Tibial nerve (tissue), 4 donors: ENCODE measurements around the gene THAP6. TPM values are rescaled to one million over a fixed set of nuclear protein-coding genes. Genes with fewer than 3 reads are reported as not detected.
"Not testable (repeated sequence)": the region's sequence is repeated elsewhere in the genome, so short reads cannot be mapped to it uniquely, and the experiment has no call there.

Experiments
- DNase-seq, 2 donors: peaks; one replicate each; pipeline ENCODE4 v3.0.0-alpha.2; 2019; ENCODE audit warnings: low spot score in 2 of 2
- H3K27ac ChIP-seq, 4 donors: fragments of 200-600 bp; sonication (generic) in 3 of 4; one replicate each; pipeline ENCODE4 v1.5.1; 2017 to 2019; ENCODE audit warnings: mild to moderate bottlenecking in 1 of 4
- H3K27me3 ChIP-seq, 2 donors: fragments of 200-600 bp; sonication (generic) in 1 of 2; one replicate each; pipeline versions ENCODE4 v1.5.1 to v1.6.0; 2017 to 2019
- H3K36me3 ChIP-seq, 3 donors: fragments of 200-600 bp; sonication (generic); one replicate each; pipeline ENCODE4 v1.5.1; 2018 to 2019
- H3K4me1 ChIP-seq, 4 donors: fragments of 200-600 bp; sonication (generic) in 3 of 4; one replicate each; pipeline ENCODE4 v1.5.1; 2017 to 2019
- H3K4me3 ChIP-seq, 4 donors: fragments of 200-600 bp; sonication (generic) in 3 of 4; one replicate each; pipeline ENCODE4 v1.5.1; 2017 to 2019; ENCODE audit warnings: mild to moderate bottlenecking in 1 of 4, moderate library complexity in 1 of 4
- H3K9me3 ChIP-seq, 4 donors: fragments of 200-600 bp; sonication (generic) in 3 of 4; one replicate each; pipeline ENCODE4 v1.5.1; 2017 to 2019
- CTCF ChIP-seq, 5 experiments: fragments of 200-600 bp in 3 of 5; fragments of 450-650 bp in 2 of 5; sonication (generic) in 3 of 5; IDR thresholded peaks; one replicate each; pipeline ENCODE4 v1.5.1; 2016 to 2019; ENCODE audit warnings: antibody characterized with exemption in 5 of 5, mild to moderate bottlenecking in 3 of 5, moderate library complexity in 2 of 5
- EP300 ChIP-seq, 2 donors: sonication (generic); formaldehyde crosslinking; IDR thresholded peaks; one replicate each; pipeline ENCODE4 v1.6.1; 2017; ENCODE audit warnings: antibody characterized with exemption in 2 of 2, mild to moderate bottlenecking in 1 of 2
- POLR2A ChIP-seq, 2 donors: fragments of 450-650 bp; IDR thresholded peaks; one replicate each; pipeline ENCODE4 v1.6.1; 2017; ENCODE audit warnings: antibody characterized with exemption in 2 of 2, mild to moderate bottlenecking in 2 of 2, moderate library complexity in 2 of 2
- WGBS, 2 donors: methylation state at CpG; one replicate each; pipeline ENCODE4 v1.1.5; 2018; 5-methylcytosine and 5-hydroxymethylcytosine counted together
- total RNA-seq, 4 donors: library from RNA; depleted of rRNA; stranded (reverse); fragments of >200 nt; gene quantifications; one replicate each; pipeline ENCODE4 v1.1.0, GENCODE V29; 2016

THAP6 gene
- total RNA-seq, 4 donors from 2014 or later = 23.1 to 37.1 (median 27.5) TPM

DNA sequence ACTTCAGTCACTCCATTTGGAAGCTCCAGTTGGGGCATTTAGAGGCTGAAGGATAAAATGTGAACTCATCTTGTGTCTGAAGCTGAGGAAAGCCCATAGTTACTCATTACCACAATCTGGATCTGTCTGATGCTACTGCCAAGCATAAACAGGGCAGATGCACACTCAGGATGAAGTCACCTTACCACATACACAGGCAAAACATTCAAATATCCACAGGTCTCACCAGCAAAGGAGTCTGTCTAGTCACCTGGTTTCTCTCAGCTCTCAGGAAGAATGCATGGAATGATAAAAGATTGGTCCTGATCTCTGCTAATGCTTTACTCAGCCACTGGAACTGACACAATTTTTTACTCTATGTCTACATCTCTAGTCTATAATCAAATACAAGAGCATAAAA, 28.6 kb downstream of the THAP6 start:
- no peaks in the 10 kb centered on the region for H3K4me1 ChIP-seq
- H3K4me3 ChIP-seq = no peak overlapping the region
- H3K27ac ChIP-seq = no peak overlapping the region
- peaks cover 0 to 59% (median 4%) of the 10 kb centered on the region in 3 donors for H3K36me3 ChIP-seq
- TF ChIP-seq CTCF (IDR thresholded peaks at IDR 0.05) (no peak), EP300 (IDR thresholded peaks at IDR 0.05) (no peak), POLR2A (IDR thresholded peaks at IDR 0.05) (no peak)
- no peak for DNase-seq
- no peaks in the 10 kb centered on the region for H3K9me3 ChIP-seq
- H3K27me3 ChIP-seq = no peaks in the 10 kb centered on the region

GRCh38 chr4:75544220-75544619, 29.9 kb downstream of the THAP6 start:
- not testable (repeated sequence) for DNase-seq, H3K4me1 ChIP-seq, H3K27ac ChIP-seq, H3K9me3 ChIP-seq, H3K27me3 ChIP-seq, H3K4me3 ChIP-seq
- 89 to 94% methylated on average over 8 of the region's 8 CpGs for WGBS, 2 donors
- peaks cover 0 to 47% (median 0%) of the 10 kb centered on the region in 3 donors for H3K36me3 ChIP-seq

DNA sequence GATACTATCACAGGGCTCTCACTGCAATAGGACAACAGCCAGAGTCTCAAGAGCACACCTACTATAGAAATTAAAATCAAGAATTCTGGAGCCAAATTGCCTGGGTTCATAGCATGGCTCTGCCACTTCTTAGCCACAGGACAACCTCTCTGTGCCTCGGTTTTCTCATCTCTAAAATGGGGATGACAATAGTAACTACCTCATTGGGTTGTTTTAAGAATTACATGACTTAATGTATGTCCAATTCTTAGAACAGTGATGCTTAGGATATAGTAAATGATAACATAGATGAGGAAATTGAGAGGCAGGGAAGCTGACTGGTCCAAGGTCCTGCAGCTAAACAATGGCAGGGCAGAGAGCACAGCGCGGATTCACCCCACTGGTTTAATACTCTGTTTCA, 30.6 kb downstream of the THAP6 start:
- Histone ChIP-seq H3K4me3 (no peak overlapping the region), H3K4me1 (no peaks in the 10 kb centered on the region), H3K27ac (no peak overlapping the region), H3K27me3 (no peaks in the 10 kb centered on the region), H3K9me3 (no peaks in the 10 kb centered on the region), H3K36me3 (peaks cover 0 to 41% (median 0%) of the 10 kb centered on the region in 3 donors)
- no peak for TF ChIP-seq POLR2A (IDR thresholded peaks at IDR 0.05)
- TF ChIP-seq EP300 (IDR thresholded peaks at IDR 0.05) = no peak
- TF ChIP-seq CTCF (IDR thresholded peaks at IDR 0.05) = no peak
- no peak for DNase-seq
- WGBS, 2 donors = 89 to 99% methylated on average over 3 of the region's 3 CpGs

DNA sequence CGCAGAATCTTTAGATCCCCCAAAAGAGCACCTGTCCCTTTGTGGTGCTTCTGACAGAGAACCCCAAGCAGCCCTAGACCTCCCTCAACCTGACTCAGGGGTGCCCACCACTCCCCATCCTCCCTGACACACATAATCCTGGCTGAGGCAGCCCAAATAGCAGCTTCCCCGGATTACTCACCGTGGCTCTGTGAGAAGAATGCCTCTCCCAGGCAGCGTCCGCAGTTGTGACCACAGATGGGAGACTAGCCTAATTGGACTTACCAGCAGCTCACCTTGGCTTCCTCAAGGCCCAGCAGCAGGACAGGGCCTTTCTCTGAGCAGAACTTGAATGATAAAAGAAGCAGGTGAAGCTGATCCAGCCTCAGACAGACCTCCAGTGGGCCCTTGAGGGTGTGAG, 31.3 kb downstream of the THAP6 start:
- WGBS, 2 donors = 93 to 96% methylated on average over 5 of the region's 5 CpGs
- Histone ChIP-seq H3K27ac (no peak overlapping the region), H3K27me3 (no peaks in the 10 kb centered on the region), H3K9me3 (no peaks in the 10 kb centered on the region), H3K4me3 (no peak overlapping the region), H3K36me3 (peaks cover 0 to 41% (median 0%) of the 10 kb centered on the region in 3 donors), H3K4me1 (no peaks in the 10 kb centered on the region)
- TF ChIP-seq EP300 (IDR thresholded peaks at IDR 0.05) (no peak), POLR2A (IDR thresholded peaks at IDR 0.05) (no peak), CTCF (IDR thresholded peaks at IDR 0.05) (no peak)
- DNase-seq = no peak

DNA sequence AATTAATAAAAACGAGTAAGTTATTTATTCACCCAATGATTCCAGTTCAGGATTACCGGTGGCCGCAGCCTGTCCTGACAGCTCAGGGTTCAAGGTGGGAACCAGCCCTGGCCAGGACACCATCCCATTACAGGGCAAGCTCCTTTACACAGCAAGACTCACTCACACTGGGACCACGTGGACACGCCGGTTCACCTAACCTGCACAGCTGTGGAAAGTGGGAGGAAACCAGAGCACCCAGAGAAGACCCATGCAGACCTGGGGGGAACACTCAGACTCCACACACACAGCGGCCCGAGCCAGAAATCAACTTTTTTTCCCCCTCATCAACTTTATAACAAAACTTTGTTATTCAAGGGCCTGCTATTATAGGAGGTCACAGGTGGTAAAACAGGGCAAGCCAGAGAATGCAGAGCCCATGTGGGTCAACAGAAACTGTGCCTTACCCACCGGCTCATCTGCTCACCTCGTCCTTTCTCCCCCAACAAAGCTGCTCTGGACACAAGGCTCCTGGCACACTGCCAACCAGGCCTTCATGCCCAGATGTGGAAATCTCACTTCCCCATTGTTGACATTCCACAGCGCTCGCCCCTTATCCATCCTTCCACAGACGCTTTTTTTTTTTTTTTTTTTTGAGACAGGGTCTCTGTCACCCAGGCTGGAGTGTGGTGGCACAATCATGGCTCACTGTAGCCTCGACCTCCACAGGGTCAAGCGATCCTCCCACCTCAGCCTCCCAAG, 33.5 kb downstream of the THAP6 start:
- H3K27ac ChIP-seq = no peak overlapping the region
- H3K4me1 ChIP-seq = no peaks in the 10 kb centered on the region
- no peaks in the 10 kb centered on the region for H3K9me3 ChIP-seq
- 62 to 63% methylated on average over 15 of the region's 15 CpGs for WGBS, 2 donors
- TF ChIP-seq POLR2A (IDR thresholded peaks at IDR 0.05) = no peak
- no peak for TF ChIP-seq EP300 (IDR thresholded peaks at IDR 0.05)
- no peak for TF ChIP-seq CTCF (IDR thresholded peaks at IDR 0.05)
- H3K27me3 ChIP-seq = no peaks in the 10 kb centered on the region
- peaks cover 0 to 27% (median 0%) of the 10 kb centered on the region in 3 donors for H3K36me3 ChIP-seq
- peak; percentile 28 to 53 for DNase-seq
- H3K4me3 ChIP-seq = no peak overlapping the region
